Mammary epithelial cell (primary cell): ENCODE measurements around the gene AMMECR1L.

ENCODE experiments used
- CTCF ChIP-seq, 2 donors: IDR thresholded peaks in 1 of 2; conservative IDR thresholded peaks in 1 of 2; 2 replicates each; pipeline ENCODE4 v1.5.1; 2011 to 2012; ENCODE audit warnings: inconsistent platforms in 2 of 2, low read length in 2 of 2, mild to moderate bottlenecking in 2 of 2, control low read depth in 1 of 2, low read depth in 1 of 2; ENCODE audit not compliant: insufficient read depth in 1 of 2; ENCODE audit errors: extremely low read depth in 1 of 2
- EZH2 ChIP-seq: IDR thresholded peaks from 2 replicates; pipeline ENCODE4 v1.6.1; 2012; ENCODE audit warnings: low read length, inconsistent platforms, borderline replicate concordance

- TF ChIP-seq CTCF (conservative IDR thresholded peaks at IDR 0.05 in 1 of 2, IDR thresholded peaks at IDR 0.05 in 1 of 2; ENCODE audit: extremely low read depth in 1 of 2, insufficient read depth in 1 of 2, low read depth in 1 of 2, low read length in 2 of 2) (no peak), EZH2 (no peak)
These were observed 46.6 kb upstream of the AMMECR1L start for GRCh38 chr2:127932199-127932876.
